NCI-H748 (cell line): ENCODE data around the gene APBB1.

Experiments
- DNase-seq: peaks from one replicate; lab custom pipeline; 2025; ENCODE audit not compliant: unreplicated experiment; lab: John Stamatoyannopoulos, UW

APBB1 gene

DNA sequence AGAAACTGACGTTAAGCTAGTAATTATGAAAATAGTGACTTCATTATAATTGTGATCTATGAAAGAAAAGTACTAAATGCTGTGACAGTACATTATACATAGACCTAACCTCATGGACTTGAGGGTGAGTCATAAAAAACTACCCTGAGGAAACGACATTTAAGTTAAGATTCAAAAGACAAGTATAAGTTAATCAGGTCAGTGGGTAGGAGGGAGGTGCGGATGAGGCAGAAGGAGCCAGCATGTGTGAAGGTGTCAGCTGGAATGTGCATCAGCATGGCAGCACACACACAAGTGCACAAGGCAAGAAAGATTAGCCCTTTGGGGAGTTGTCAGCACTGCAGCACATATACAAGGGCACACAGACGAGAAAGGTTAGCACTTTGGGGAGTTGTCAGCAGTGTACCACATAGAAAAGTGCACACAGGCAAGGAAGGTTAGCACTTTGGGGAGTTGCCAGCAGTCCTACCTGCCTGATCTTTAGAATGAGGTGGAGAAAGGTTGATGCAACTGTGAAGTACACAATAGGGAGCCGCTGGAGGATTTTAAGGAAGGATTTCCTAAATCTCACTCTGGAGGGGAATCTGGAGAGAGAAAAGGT lies 67.0 kb downstream of the APBB1 start:
- DNase-seq, result no peak

DNA sequence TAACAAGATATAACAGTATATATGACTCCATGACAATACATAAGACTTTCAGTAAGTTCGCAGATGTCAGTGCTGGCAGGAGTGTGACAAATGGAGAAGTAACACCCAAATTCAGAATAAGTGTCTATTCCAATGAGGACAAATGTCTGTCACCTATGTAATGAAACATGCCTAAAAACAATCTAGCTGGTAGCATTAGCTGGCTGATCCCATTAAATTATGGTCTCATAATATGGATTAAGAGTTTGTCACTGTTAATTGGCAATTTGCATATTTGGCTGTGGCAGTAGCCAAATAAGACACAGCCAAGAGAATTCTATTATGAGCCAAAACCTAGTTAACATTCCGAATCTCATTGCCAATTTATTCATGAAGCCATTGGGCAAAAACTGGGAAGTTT lies 68.4 kb downstream of the APBB1 start:
- DNase-seq, result no peak

DNA sequence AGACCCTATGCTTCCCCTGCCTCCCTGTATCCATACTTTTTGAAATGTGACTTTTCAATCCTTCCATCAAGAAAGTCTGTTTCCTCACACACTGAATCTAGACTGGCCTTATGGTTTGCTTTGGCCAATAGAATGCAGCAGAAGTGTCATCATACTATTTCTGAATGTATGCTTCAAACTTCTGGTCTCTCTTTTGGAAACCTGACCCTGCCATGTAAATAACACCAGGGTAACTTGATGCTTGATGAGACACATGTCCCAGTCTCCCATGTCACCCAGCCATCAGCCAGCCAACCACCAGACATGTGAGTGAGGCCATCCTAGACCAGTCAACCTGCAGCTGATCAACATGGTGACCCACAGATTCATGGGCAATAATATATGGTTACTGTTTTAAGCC lies 68.9 kb downstream of the APBB1 start:
- no peak for DNase-seq

DNA sequence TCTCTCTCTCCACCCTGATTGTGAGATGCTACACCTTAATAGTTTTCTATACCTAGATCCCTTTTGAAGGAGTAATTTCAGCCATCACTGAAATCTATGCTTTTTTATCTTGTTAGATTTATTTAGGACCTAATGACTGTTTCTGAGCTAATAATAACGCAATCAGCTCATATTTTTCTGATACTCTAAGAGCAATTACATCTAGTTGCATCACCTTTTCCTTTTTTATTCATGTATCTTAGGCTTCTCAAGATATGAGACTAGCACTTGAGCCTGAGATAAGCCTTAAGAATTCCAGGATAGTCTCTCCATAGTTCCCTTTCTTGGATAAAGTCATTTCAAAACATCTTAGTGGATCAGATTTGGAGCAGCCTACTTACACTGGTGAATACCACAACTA lies 73.5 kb downstream of the APBB1 start:
- no peak for DNase-seq
